HG03354 (cell line): ENCODE data around the gene LHFPL2.
"Not testable (repeated sequence)": the region's sequence is repeated elsewhere in the genome, so short reads cannot be mapped to it uniquely, and the experiment has no call there.

Experiments used
- ATAC-seq: cut with Tn5 transposase; IDR thresholded peaks from one replicate; pipeline ENCODE4 v1.9.1; 2021; ENCODE audit warnings: mild to moderate bottlenecking; ENCODE audit not compliant: unreplicated experiment, poor library complexity, severe bottlenecking

LHFPL2 gene

GRCh38 chr5:78667461-78668103, 19.0 kb upstream of the LHFPL2 start:
- no peak for ATAC-seq

- ATAC-seq: not testable (repeated sequence)
Measured at GRCh38 chr5:78666975-78667374, 18.4 kb upstream of the LHFPL2 start.

GRCh38 chr5:78666041-78666444, 17.5 kb upstream of the LHFPL2 start:
- ATAC-seq: no peak

- no peak for ATAC-seq
Measured at GRCh38 chr5:78665534-78665933, 17.0 kb upstream of the LHFPL2 start.

- peak; percentile 41 for ATAC-seq
Measured at GRCh38 chr5:78662323-78662722, 13.8 kb upstream of the LHFPL2 start.

- ATAC-seq: peak; percentile 88
Measured at GRCh38 chr5:78661691-78662090, 13.1 kb upstream of the LHFPL2 start.

GRCh38 chr5:78661044-78661443, 12.5 kb upstream of the LHFPL2 start:
- no peak for ATAC-seq

- no peak for ATAC-seq
Measured at GRCh38 chr5:78660401-78660800, 11.8 kb upstream of the LHFPL2 start.

GRCh38 chr5:78659714-78660113, 11.1 kb upstream of the LHFPL2 start:
- ATAC-seq: no peak

GRCh38 chr5:78659114-78659513, 10.5 kb upstream of the LHFPL2 start:
- no peak for ATAC-seq

- no peak for ATAC-seq
Measured at GRCh38 chr5:78657201-78657600, 8.6 kb upstream of the LHFPL2 start.

GRCh38 chr5:78655746-78656290, 7.2 kb upstream of the LHFPL2 start:
- no peak for ATAC-seq

- no peak for ATAC-seq
Measured at GRCh38 chr5:78654386-78654785, 5.8 kb upstream of the LHFPL2 start.

- ATAC-seq: no peak
Measured at GRCh38 chr5:78653681-78654366, 5.3 kb upstream of the LHFPL2 start.

GRCh38 chr5:78653031-78653430, 4.5 kb upstream of the LHFPL2 start:
- no peak for ATAC-seq

- ATAC-seq: no peak
Measured at GRCh38 chr5:78651468-78651867, 2.9 kb upstream of the LHFPL2 start.

- no peak for ATAC-seq
Measured at GRCh38 chr5:78650531-78650930, 2.0 kb upstream of the LHFPL2 start.

GRCh38 chr5:78649861-78650496, 1.4 kb upstream of the LHFPL2 start:
- no peak for ATAC-seq

GRCh38 chr5:78649211-78649695, 681 bp upstream of the LHFPL2 start:
- ATAC-seq: no peak

GRCh38 chr5:78647838-78648358, 674 bp downstream of the LHFPL2 start:
- peak; percentile 31 for ATAC-seq
